GM12892 (cell line): ENCODE results near the gene KCNK16.

ENCODE experiments used
- DNase-seq: peaks from one replicate; pipeline ENCODE4 v3.0.0; 2011; ENCODE audit not compliant: insufficient read length
- FAIRE-seq: peaks from 2 replicates; lab custom pipeline; 2011; peaks lifted over from hg19 to GRCh38; lab: Jason Lieb, UNC
- POLR2A ChIP-seq: IDR thresholded peaks from 2 replicates; pipeline ENCODE4 v1.6.1; 2011; ENCODE audit warnings: low read depth, low read length, control low read depth
- POLR2AphosphoS5 ChIP-seq: IDR thresholded peaks from 2 replicates; pipeline ENCODE4 v1.6.1; 2011; ENCODE audit warnings: low read depth, low read length, control low read depth
- TAF1 ChIP-seq: IDR thresholded peaks from 2 replicates; pipeline ENCODE4 v1.6.1; 2011; ENCODE audit warnings: low read depth, mild to moderate bottlenecking, control low read depth, low read length, borderline replicate concordance

The KCNK16 gene

GRCh38 chr6:39282774-39283173 is 39.7 kb downstream of the KCNK16 start:
- FAIRE-seq (no peak), DNase-seq (no peak)
- no peak for TF ChIP-seq POLR2A
- no peak for TF ChIP-seq TAF1
- TF ChIP-seq POLR2AphosphoS5: no peak

GRCh38 chr6:39281312-39281980 is 41.1 kb downstream of the KCNK16 start:
- no peak for TF ChIP-seq POLR2A
- TF ChIP-seq TAF1: no peak
- no peak for TF ChIP-seq POLR2AphosphoS5
- DNase-seq (no peak), FAIRE-seq (no peak)

GRCh38 chr6:39280247-39280731 is 42.2 kb downstream of the KCNK16 start:
- no peak for TF ChIP-seq TAF1
- TF ChIP-seq POLR2AphosphoS5: no peak
- FAIRE-seq: no peak

GRCh38 chr6:39279539-39279938 is 43.0 kb downstream of the KCNK16 start:
- no peak for FAIRE-seq

More at GRCh38 chr6:39280247-39280731, 42.2 kb downstream of the KCNK16 start:
- no peak for DNase-seq

GRCh38 chr6:39276379-39276995 is 46.0 kb downstream of the KCNK16 start:
- FAIRE-seq: no peak
- no peak for DNase-seq
- TF ChIP-seq TAF1: no peak
- TF ChIP-seq POLR2AphosphoS5: no peak
- TF ChIP-seq POLR2A: no peak

More at GRCh38 chr6:39279539-39279938, 43.0 kb downstream of the KCNK16 start:
- no peak for DNase-seq
- TF ChIP-seq TAF1 (no peak), POLR2A (no peak), POLR2AphosphoS5 (no peak)

- TF ChIP-seq POLR2AphosphoS5 (no peak), POLR2A (no peak), TAF1 (no peak)
- DNase-seq: no peak
- no peak for FAIRE-seq
Measured at GRCh38 chr6:39274903-39275302, 47.6 kb downstream of the KCNK16 start.

- no peak for FAIRE-seq
- no peak for TF ChIP-seq POLR2A
- TF ChIP-seq TAF1: no peak
- TF ChIP-seq POLR2AphosphoS5: no peak
Measured at GRCh38 chr6:39274471-39274870, 48.0 kb downstream of the KCNK16 start.

GRCh38 chr6:39273406-39273821 is 49.1 kb downstream of the KCNK16 start:
- no peak for TF ChIP-seq POLR2A
- no peak for TF ChIP-seq POLR2AphosphoS5
- no peak for TF ChIP-seq TAF1
- FAIRE-seq (no peak), DNase-seq (no peak)

More at GRCh38 chr6:39274471-39274870, 48.0 kb downstream of the KCNK16 start:
- DNase-seq: no peak

- DNase-seq (no peak), FAIRE-seq (no peak)
- TF ChIP-seq POLR2A: no peak
- TF ChIP-seq TAF1: no peak
- no peak for TF ChIP-seq POLR2AphosphoS5
Measured at GRCh38 chr6:39269961-39270360, 52.5 kb downstream of the KCNK16 start.

GRCh38 chr6:39268721-39269120 is 53.8 kb downstream of the KCNK16 start:
- no peak for FAIRE-seq
- no peak for TF ChIP-seq TAF1
- no peak for TF ChIP-seq POLR2AphosphoS5
- no peak for TF ChIP-seq POLR2A

GRCh38 chr6:39268171-39268570 is 54.3 kb downstream of the KCNK16 start:
- no peak for DNase-seq
- TF ChIP-seq TAF1 (no peak), POLR2A (no peak), POLR2AphosphoS5 (no peak)
- FAIRE-seq: no peak

More at GRCh38 chr6:39268721-39269120, 53.8 kb downstream of the KCNK16 start:
- no peak for DNase-seq

GRCh38 chr6:39266782-39267355 is 55.6 kb downstream of the KCNK16 start:
- DNase-seq: no peak
- no peak for FAIRE-seq
- TF ChIP-seq POLR2A (no peak), POLR2AphosphoS5 (no peak), TAF1 (no peak)
